Inferior parietal cortex (tissue), 1 donor: ENCODE data around the gene RAB11FIP3.
"Not testable (repeated sequence)": the region's sequence is repeated elsewhere in the genome, so short reads cannot be mapped to it uniquely, and the experiment has no call there.

ENCODE experiments used
- DNase-seq: peaks from one replicate; pipeline ENCODE4 v3.0.0-alpha.2; 2016; ENCODE audit errors: extremely low spot score

Gene RAB11FIP3

DNA sequence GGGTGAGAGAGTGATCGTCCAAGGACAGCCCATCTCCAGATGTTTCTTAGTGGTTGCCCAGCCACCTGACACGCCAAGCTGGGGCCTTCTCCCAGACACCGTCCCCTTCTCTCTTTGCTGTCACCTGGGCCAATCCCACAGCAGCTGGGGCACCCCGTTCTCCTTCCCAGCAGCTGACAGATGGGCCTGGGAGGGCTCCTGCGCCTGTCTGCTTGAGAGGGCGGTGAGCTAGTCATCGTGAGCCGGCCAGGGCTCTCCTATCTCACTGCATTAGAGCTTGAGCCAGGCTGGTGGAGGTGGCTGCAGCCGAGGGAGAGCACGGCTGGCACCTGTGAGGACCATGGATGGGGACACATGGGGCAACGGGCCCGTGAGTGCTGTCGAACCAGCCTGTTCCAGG is 41.2 kb downstream of the RAB11FIP3 start:
- DNase-seq = no peak

DNA sequence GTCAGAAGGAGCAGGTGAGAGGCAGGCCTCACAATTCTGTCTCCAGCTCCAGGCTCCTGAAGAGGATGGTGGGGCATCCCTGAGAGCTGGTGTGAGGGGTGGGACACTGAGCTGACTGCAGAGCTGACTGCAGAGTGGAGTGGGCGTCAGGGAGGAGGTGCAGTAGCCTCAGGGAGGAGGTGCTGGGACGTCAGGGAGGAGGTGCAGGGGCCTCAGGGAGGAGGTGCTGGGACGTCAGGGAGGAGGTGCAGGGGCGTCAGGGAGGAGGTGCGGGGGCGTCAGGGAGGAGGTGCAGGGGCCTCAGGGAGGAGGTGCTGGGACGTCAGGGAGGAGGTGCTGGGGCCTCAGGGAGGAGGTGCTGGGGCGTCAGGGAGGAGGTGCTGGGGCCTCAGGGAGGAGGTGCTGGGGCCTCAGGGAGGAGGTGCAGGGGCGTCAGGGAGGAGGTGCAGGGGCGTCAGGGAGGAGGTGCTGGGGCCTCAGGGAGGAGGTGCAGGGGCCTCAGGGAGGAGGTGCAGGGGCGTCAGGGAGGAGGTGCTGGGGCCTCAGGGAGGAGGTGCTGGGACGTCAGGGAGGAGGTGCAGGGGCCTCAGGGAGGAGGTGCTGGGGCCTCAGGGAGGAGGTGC is 41.9 kb downstream of the RAB11FIP3 start:
- not testable (repeated sequence) for DNase-seq

DNA sequence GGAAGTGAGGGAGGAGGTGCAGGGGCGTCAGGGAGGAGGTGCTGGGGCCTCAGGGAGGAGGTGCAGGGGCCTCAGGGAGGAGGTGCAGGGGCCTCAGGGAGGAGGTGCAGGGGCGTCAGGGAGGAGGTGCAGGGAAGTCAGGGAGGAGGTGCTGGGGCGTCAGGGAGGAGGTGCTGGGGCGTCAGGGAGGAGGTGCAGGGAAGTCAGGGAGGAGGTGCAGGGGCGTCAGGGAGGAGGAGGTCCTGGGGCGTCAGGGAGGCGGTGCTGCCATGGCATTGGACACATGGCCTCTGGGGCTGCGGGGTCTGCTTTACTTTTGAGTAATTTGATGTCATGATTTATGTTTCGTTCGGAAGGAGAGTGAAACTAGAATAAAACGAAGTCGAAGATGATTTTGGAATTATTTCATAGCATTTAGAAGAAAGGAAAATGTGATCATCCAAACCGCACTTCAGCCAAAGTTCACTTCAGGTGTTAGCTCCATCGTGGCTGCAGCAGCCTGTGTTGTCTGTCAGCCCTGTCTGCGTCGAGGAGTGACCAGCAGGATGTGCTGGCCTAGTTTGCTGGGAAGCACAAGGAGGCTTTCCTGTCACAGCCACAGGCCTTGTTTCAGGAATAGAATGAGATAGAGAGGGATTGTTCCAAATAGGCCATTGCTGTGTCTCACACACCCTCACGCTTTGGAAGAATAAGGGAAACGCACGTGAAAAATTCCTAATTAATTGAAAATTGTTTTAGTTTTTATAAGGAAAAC is 42.8 kb downstream of the RAB11FIP3 start:
- peak; percentile 31 for DNase-seq

DNA sequence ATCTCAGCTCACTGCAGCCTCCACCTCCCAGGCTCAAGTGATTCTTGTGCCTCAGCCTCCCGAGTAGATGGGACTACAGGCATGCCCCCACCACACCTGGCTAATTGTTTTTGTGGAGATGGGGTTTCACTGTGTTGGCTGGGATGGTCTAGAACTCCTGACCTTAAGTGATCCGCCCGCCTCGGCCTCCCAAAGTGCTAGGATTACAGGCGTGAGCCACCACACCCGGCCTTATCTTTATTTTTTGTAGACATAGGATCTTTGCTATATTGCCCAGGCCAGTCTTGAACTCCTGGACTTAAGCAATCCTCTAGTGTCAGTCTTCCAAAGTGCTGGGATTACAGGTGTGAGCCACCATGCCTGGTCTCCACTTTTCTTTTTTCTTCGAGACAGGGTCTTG is 44.0 kb downstream of the RAB11FIP3 start:
- DNase-seq = not testable (repeated sequence)

DNA sequence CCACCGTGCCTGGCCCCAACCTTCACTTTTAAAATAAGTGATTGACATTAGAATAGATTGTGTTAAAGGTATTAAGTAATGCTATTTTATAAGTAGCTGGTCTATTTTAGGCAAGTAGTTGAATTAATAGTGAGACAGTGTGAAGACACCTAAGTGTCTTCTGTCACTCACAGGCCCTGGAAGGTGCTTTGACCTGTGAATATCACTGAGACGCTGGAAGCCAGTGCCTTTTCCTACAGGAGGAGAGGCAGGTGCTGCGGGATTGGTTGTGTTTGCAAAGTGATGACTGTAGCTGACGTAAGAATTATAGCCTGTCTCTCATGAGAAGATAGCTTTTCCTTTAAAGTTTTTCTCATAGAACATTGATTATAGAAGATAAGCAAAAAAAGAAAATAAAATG is 45.0 kb downstream of the RAB11FIP3 start:
- DNase-seq = no peak

DNA sequence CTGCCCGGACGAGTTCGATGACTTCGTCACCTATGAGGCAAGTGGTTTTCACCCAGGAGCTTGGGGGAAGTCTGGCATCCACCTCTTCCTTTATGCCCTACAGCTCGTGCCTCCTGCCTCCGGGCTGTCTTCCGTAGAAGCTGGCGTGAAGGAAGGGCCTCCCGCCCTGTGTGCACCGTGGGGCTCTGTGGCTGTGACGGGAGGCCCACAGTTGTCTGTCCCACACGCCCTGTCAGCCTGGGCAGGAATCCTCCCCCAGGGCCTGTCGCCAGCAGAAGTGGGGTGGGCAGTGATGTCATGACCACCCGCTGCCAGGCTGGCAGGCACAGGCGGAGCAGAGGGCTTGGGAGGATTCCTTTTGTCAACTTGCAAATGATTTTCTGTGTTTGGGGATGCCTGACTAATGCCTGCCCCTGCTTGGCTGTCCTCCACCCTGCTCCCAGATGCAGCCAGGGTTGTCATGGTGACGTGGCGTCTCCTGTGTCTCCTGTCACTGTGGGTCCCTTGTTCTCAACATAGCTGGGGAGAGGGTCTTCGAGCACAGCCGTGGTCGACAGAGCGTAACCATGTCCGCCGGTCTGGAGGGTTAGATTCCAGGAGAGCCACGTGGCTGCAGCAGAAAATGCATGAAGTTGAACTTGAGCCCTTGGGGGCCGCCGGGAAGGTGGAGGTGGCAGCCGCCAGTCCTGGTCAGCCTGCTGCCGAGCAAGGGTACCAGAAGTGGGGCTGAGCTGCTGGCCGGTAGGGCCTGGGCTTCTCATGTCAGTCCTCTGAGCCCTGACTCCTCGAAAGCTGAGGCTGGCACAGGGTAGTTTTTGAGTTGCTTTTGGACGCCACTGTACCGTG is 46.1 kb downstream of the RAB11FIP3 start:
- DNase-seq = peak; percentile 81

DNA sequence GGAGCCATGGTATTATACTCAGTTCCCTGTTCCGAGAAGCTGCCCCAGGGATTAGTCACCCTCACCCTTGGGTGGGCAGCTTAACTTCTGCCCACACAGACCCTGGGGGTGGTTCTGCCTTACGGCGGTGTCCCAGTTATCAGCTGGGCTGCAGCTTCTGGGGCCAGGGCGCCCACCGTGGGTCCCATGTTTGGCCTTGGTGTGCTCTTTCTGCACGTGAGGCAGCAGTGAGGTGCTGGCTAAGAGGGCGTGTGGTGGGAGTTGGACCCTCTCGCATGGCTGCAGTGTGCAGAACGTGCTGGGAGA is 46.7 kb downstream of the RAB11FIP3 start:
- no peak for DNase-seq

DNA sequence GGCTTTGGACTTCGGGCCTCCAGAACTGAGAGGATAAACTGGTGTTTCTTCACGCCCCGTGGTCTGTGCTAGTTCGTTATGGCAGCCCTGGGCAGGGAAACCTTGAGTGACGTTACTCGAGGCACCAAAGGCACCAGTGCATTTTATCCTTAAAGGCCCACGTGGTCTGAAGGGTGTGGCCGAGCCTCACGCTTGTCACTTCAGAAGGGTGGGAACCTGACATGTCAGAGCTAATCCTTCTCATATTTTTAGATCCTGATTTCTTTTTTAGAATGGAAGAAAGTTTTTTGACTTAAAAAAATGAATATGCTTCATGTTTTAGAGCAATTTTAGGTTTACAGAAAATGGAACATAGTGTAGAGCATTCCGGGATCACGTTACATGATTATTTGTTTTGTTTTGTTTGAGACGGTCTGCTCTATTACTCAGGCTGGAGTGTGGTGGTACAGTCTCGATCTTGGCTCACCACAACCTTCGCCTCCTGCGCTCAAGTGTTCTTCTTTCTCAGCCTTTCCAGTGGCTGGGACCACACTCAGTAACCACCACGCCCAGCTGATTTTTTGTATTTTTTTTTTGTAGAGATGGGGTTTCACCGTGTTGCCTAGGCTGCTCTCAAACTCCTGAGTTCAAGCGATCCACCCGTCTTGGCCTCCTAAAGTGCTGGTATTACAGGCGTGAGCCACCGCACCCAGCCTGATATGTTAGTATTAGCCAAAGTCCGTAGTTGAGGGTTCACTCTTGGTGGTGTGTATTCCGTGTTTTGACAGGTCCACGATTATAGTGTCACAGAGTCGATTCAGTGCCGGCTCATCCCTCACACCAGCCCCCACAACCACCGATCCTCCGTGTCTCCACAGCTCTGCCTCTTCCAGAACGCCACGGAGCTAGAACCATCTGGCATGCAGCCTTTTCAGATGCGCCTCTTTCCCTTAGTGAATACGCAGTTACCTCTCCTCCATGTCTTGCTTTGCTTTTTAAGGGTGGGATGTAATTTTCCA is 47.9 kb downstream of the RAB11FIP3 start:
- DNase-seq = peak; percentile 47

DNA sequence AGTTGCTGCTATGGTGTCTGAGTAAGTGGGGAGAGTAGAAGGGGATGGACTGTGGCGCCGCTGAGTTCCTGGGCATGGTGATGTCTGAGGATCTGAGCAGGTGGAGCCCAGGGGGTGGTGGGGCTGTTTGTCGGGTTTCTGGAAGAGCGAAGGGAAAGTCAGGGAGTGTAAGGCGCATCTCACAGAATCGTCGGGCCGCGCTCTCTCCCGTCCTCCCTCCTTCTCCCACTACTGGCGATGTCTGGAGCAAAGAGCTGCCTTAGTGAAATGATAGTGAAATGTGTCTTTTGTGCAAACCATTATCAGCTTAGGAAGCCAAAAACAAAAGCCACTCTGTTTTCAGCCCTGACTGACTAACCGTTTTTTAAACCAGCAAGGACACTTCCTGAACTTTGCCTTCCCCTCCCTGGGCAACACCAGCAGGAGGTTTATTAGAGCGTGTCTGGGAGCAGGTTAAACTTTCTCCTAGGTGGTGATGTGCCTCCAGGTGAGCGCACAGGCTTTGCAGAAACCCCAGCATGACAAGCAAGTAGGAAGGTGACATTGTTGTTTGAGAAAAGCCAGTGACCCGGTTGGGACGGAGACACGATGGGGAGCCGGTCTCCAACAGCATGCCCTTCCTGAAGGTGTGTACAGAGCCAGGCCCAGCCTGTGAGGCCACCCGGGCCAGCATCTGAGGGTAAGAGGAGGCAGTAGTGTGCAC is 49.1 kb downstream of the RAB11FIP3 start:
- peak; percentile 42 for DNase-seq

DNA sequence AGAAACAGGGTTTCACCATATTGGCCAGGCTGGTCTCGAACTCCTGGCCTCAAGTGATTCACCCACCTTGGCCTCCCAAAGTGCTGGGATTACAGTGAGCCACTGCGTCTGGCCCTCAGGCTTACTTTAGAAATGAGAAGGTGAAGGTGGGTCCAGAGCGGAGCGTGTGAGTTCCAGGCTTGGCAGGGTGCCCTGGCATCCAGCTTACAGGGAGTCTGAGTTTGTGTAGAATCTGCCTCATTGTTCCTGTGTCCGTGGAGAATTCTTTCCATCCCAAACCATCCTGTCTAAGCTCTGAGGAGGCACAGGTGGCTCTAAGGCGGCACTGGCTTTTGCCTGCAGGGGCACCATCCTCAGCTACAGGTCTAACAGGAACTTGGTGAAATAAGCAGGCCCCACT is 50.6 kb downstream of the RAB11FIP3 start:
- DNase-seq = no peak

DNA sequence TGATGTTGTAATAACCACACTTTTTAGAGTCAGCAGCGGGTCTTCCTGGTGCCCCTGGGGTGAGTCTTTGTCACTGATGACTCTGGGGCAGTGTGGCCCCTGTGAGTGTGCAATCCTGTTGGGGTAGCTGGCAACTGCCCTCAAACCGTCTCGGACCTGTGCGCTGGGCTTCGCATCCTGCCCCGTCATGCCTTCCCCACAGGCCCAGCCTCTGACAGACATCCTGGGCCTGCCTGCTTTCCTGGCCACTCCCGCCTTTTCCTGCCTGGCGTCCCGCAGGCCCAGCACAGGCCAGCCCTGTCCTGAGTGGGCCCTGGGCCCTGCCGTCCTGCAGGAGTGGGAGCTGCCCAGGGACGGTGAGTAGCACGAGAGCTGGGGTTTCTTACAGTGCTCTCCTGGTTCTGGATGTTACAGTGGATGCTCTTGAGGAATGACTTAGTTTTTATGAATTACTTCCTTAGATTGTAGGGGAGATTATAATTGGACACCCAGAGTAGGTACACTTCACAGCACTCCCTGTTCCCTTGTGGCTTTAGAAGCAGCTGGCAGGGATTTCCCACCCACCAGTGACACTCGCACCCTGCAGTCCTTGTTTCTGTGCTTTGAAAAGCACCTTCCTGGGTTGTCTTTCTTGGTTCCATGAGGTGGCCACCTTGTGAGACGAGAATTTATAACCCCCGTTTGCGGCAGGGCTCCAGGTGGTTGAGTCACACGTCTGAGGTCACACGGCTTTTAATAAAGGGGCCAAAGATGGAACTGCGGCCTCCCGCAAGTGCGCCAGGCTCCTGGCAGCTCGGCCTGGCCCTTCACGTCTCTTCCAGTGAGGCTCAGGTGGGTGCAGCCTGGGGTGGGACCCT is 52.1 kb downstream of the RAB11FIP3 start:
- DNase-seq = peak; percentile 29

DNA sequence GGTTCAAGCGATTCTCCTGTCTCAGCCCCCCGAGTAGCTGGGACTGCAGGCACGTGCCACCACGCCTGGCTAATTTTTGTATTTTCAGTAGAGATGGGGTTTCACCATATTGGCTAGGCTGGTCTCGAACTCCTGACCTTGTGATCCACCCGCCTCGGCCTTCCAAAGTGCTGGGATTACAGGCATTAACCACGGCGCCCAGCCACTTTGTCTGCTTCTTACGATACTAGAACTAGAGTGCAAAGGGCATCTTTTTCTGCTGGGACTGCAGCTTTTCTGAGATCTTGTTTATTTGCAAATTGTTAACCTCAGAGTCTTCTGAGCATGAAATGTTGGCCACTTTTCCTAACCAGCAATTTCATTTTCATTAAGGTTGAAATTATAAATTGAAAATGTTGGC is 52.8 kb downstream of the RAB11FIP3 start:
- DNase-seq = not testable (repeated sequence)

DNA sequence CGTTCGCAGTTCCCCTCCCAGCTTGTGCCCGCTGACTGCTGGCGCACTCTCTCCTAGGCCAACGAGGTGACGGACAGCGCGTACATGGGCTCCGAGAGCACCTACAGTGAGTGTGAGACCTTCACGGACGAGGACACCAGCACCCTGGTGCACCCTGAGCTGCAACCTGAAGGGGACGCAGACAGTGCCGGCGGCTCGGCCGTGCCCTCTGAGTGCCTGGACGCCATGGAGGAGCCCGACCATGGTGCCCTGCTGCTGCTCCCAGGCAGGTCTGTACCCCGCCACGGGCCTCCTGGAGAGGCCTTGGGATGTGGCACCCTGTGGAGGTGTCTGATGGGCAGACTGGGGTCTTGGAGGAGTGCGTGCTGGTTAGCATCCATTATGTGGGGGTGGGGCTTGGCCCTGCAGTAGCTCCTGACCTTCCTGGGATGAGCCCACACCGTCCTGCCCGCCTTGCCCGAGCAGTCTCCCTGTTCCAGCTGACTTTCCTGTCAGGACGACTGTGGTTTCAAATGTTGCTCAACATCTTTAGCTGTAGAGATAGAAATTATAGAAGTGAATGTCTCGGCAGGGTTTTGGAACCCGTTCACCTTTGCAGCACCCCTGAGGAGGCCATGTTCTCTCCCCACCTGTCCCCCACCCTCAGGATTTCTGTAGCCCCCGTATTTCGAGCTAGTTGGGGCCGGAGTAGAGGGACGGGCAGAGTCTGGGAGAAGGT is 57.2 kb downstream of the RAB11FIP3 start:
- no peak for DNase-seq

DNA sequence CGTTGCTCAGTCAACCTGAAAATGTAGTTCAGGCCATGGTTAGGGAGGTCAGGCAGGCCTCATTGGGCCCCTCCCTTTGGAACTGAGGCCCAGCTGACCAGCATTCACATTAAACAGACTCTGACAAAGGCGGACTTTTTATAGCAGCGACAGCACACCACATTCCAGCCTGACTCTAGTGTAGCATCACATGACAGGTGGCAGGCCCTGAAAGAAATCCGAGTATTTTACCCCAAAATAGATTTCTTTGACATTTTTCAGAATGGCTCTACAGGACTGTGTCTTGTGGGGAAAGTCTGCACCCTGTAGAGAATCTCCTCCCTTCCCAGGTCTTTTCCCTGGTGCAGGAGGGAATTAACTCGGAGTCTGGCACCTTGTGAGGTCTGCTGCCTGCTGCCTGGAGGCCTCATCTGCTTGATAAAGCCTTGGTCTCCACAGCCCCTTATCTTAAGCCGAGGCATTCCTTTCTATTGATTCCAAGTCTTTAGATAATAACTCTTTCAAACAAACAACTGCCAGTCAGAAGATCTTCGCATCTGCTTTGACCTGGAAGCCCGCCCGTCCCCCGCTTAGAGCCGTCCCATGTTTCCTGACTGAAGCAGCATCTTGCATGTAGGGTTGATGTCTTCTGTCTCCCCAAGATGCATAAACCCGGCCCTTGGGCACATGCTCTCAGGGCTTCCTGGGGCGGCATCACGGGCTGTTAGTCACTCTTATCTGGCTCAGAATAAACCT is 58.1 kb downstream of the RAB11FIP3 start:
- peak; percentile 68 for DNase-seq

DNA sequence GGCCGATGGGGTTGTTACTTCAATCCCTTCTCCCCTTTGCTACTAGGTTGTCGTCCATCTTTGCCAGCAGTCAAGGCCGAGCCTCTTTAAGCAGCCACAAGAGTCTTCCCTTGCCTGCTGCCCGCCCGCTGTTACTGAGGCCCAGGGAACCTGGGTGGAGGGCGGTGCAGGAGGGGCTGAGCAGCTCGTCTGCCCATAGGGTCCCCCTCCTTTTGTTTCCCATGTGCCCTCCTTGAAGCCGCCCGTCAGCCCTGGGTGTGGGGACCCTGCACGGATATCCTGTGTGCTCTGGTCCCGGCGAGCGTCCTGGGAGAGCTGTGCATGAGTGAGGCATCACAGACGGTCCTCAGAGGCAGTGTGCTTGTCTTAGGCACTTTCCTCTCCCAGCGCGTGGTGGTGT is 64.2 kb downstream of the RAB11FIP3 start:
- no peak for DNase-seq

DNA sequence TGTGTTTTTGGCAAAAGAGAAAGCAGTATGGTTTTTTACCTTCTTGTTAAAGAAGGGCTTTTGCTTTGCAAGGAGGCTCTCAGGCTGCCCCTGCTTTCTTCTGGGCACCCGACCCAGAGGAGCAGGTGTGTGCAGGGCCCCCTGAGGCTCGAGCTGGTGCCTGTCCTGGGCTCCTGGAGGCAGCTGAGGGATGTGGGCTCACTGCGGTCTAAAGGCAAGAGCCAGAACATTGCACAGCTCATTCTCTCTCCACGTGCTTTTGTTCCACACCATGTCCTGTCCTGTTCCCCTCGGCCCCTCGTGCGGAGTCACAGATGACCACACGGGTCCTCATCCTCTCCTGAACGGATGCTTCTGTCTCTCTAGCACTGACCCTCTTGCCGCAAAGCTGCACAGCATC is 65.3 kb downstream of the RAB11FIP3 start:
- DNase-seq = no peak

DNA sequence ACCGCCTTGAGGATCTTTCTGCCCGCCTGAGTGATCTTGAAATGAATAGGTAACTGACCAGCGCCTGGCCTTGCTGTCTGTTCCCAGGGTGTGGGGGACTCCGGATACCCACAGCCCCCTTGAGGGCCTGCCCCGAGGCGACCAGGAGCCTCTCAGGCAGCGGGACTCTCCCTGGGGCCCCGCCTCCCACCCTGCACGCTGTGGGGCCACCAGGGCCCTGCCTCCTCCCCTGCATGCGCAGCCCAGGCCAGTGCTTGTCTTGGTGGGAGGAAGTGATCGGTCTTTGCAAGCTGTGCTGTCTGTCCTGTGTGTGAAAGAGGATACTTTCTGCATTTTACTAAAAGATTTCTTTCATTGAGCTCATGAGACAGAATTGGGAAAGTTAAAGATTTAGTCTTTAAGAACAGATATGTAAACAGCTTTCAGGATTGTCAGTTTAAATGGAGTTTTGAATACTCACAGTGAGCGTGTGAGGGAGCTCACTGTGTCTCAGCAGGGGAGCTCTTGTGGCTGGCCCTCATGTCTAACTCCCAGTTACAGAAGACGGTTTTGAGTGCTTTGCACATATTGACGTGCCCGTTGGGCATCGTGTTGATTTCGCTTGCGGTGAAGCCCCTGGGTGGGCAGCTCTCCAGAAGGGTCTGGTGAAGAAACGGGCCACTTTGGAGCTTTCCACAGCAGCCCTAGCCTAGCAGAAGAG is 65.9 kb downstream of the RAB11FIP3 start:
- DNase-seq = no peak
